HepG2 (cell line): ENCODE data around the gene CAPS2. TPM values are rescaled to one million over a fixed set of nuclear protein-coding genes. Genes with fewer than 3 reads are reported as not detected.

Experiments used
- BORCS8-MEF2B ChIP-seq: sonication (generic); formaldehyde crosslinking; IDR thresholded peaks from 2 replicates; pipeline ENCODE4 v1.8.0; 2022; ENCODE audit warnings: mild to moderate bottlenecking, missing genetic modification reagents
- BRF2 ChIP-seq: sonication (generic); formaldehyde crosslinking; IDR thresholded peaks from 2 replicates; pipeline ENCODE4 v1.8.1; 2022; ENCODE audit warnings: mild to moderate bottlenecking, missing genetic modification reagents
- CCDC6 ChIP-seq: sonication (generic); formaldehyde crosslinking; IDR thresholded peaks from 2 replicates; pipeline ENCODE4 v1.8.1; 2022; ENCODE audit warnings: mild to moderate bottlenecking, missing genetic modification reagents, moderate library complexity
- E2F1 ChIP-seq: sonication (generic); formaldehyde crosslinking; IDR thresholded peaks from 2 replicates; pipeline ENCODE4 v1.5.0; 2020; ENCODE audit warnings: missing genetic modification reagents
- ERF ChIP-seq: IDR thresholded peaks from 2 replicates; pipeline ENCODE4 v1.6.1; 2018; ENCODE audit warnings: missing biosample characterization, missing genetic modification reagents
- FOXA3 ChIP-seq: IDR thresholded peaks from 2 replicates; pipeline ENCODE4 v1.6.1; 2016; ENCODE audit warnings: missing genetic modification reagents, missing compliant biosample characterization
- FOXO1 ChIP-seq: sonication (generic); formaldehyde crosslinking; IDR thresholded peaks from 2 replicates; pipeline ENCODE4 v1.4.0; 2020; ENCODE audit warnings: missing genetic modification reagents
- GTF2F1 ChIP-seq: fragments of 150-350 bp; IDR thresholded peaks from 2 replicates; pipeline ENCODE4 v1.6.1; 2014; ENCODE audit warnings: low read length
- JUNB ChIP-seq: sonication (generic); formaldehyde crosslinking; IDR thresholded peaks from 2 replicates; pipeline ENCODE4 v1.8.0; 2022; ENCODE audit warnings: missing genetic modification reagents, mild to moderate bottlenecking, borderline replicate concordance
- KDM2A ChIP-seq: sonication (generic); formaldehyde crosslinking; IDR thresholded peaks from 2 replicates; pipeline ENCODE4 v1.4.0; 2020; ENCODE audit warnings: low read depth, missing genetic modification reagents, borderline replicate concordance
- KDM3A ChIP-seq: IDR thresholded peaks from 2 replicates; pipeline ENCODE4 v1.6.1; 2018; ENCODE audit warnings: low read depth, missing compliant biosample characterization
- MYPOP ChIP-seq: sonication (generic); formaldehyde crosslinking; IDR thresholded peaks from 2 replicates; pipeline ENCODE4 v1.8.1; 2023; ENCODE audit warnings: mild to moderate bottlenecking, moderate library complexity, missing genetic modification reagents
- NFKB2 ChIP-seq: sonication (generic); formaldehyde crosslinking; IDR thresholded peaks from 2 replicates; pipeline ENCODE4 v1.4.0; 2020; ENCODE audit warnings: missing genetic modification reagents, borderline replicate concordance
- RFX3 ChIP-seq: IDR thresholded peaks from 2 replicates; pipeline ENCODE4 v1.6.1; 2016; ENCODE audit warnings: missing biosample characterization, missing genetic modification reagents
- RFXANK ChIP-seq: IDR thresholded peaks from 2 replicates; pipeline ENCODE4 v1.6.1; 2016
- SALL1 ChIP-seq: sonication (generic); formaldehyde crosslinking; IDR thresholded peaks from 2 replicates; pipeline ENCODE4 v1.8.0; 2022; ENCODE audit warnings: mild to moderate bottlenecking, missing genetic modification reagents
- SRY ChIP-seq: sonication (generic); formaldehyde crosslinking; IDR thresholded peaks from 2 replicates; pipeline ENCODE4 v1.8.0; 2022; ENCODE audit warnings: mild to moderate bottlenecking, missing genetic modification reagents
- TAF1 ChIP-seq: sonication (generic); formaldehyde crosslinking; IDR thresholded peaks from 2 replicates; pipeline ENCODE4 v1.4.0; 2020; ENCODE audit warnings: missing genetic modification reagents
- TAF15 ChIP-seq: fragments of 200-400 bp; formaldehyde crosslinking; IDR thresholded peaks from one replicate; pipeline ENCODE4 v1.6.1; 2018; ENCODE audit warnings: mild to moderate bottlenecking, low read depth, low read length; ENCODE audit not compliant: poor library complexity, severe bottlenecking
- TARDBP ChIP-seq: sonication (generic); formaldehyde crosslinking; IDR thresholded peaks from 2 replicates; pipeline ENCODE4 v1.8.0; 2022; ENCODE audit warnings: mild to moderate bottlenecking, missing genetic modification reagents
- TCF7L2 ChIP-seq: IDR thresholded peaks from 2 replicates; pipeline ENCODE4 v1.6.1; 2011; ENCODE audit warnings: mild to moderate bottlenecking, low read depth, low read length, moderate library complexity
- ZGPAT ChIP-seq: IDR thresholded peaks from 2 replicates; pipeline ENCODE4 v1.6.1; 2016; ENCODE audit warnings: mild to moderate bottlenecking
- ZMYM3 ChIP-seq: sonication (generic); formaldehyde crosslinking; IDR thresholded peaks from 2 replicates; pipeline ENCODE4 v1.5.1; 2020; ENCODE audit warnings: mild to moderate bottlenecking, missing genetic modification reagents
- ZNF121 ChIP-seq: sonication (generic); formaldehyde crosslinking; IDR thresholded peaks from 2 replicates; pipeline ENCODE4 v1.5.0; 2020; ENCODE audit warnings: mild to moderate bottlenecking, missing genetic modification reagents
- ZNF607 ChIP-seq: sonication (generic); formaldehyde crosslinking; IDR thresholded peaks from 2 replicates; pipeline ENCODE4 v1.5.1; 2020; ENCODE audit warnings: missing genetic modification reagents, mild to moderate bottlenecking, borderline replicate concordance
- ZNF839 ChIP-seq: sonication (generic); formaldehyde crosslinking; IDR thresholded peaks from 2 replicates; pipeline ENCODE4 v1.4.0; 2020; ENCODE audit warnings: missing genetic modification reagents, mild to moderate bottlenecking, borderline replicate concordance
- ZSCAN29 ChIP-seq: sonication (generic); formaldehyde crosslinking; conservative IDR thresholded peaks from 2 replicates; pipeline ENCODE4 v1.4.0; 2020; ENCODE audit warnings: mild to moderate bottlenecking, missing genetic modification reagents
- polyA plus RNA-seq, 8 experiments: library from polyadenylated mRNA; depleted of rRNA in 3 of 8; stranded (reverse) in 7 of 8; unstranded in 1 of 8; fragments of >200 nt; fragmentation: Illumina TruSeq in 4 of 8; extraction: Trizol in 4 of 8; gene quantifications; 2 replicates each; pipeline versions ENCODE4 v1.2.1 to v1.2.3, GENCODE V29; 2011 to 2016; ENCODE audit warnings: low read depth in 4 of 8, missing spikeins in 1 of 8, mixed read lengths in 1 of 8; ENCODE audit not compliant: insufficient read depth in 1 of 8
- total RNA-seq, 5 experiments: library from RNA; depleted of rRNA; stranded (reverse); fragments of >200 nt; fragmentation: Illumina TruSeq; extraction: Trizol; gene quantifications; 2 replicates each; pipeline ENCODE4 v1.2.3, GENCODE V29; 2016; ENCODE audit warnings: low read depth in 1 of 5

Gene CAPS2
- total and polyA plus RNA-seq, 2 of the 13 experiments (the other 11 are each of a cell fraction or from before 2014, with no cell fraction given): 0.11 TPM; not detected in 1

- TF ChIP-seq BRF2 (0 out of 2 replicates have a peak, but pooled peaks have one; percentile 48), ZNF121 (CRISPR knock-in tag) (peak; percentile 84), FOXA3 (0 out of 2 replicates have a peak, but pooled peaks have one; percentile 23), ZGPAT (CRISPR knock-in tag) (peak; percentile 88), SALL1 (CRISPR knock-in tag) (peak; percentile 79), RFXANK (CRISPR knock-in tag) (no peak), RFX3 (CRISPR knock-in tag) (peak; percentile 79), GTF2F1 (no peak), TARDBP (peak; percentile 87), ZNF839 (CRISPR knock-in tag) (peak; percentile 47; the same call in 1 of the 2 replicates), ERF (peak; percentile 67), E2F1 (CRISPR knock-in tag) (peak; percentile 74), SRY (CRISPR knock-in tag) (0 out of 2 replicates have a peak, but pooled peaks have one; percentile 23), MYPOP (CRISPR knock-in tag) (peak; percentile 44; the same call in 1 of the 2 replicates), NFKB2 (CRISPR knock-in tag) (peak; percentile 51; the same call in 1 of the 2 replicates), BORCS8-MEF2B (CRISPR knock-in tag) (peak; percentile 83), TAF15 (peak; percentile 40), ZSCAN29 (peak; percentile 90), KDM3A (CRISPR knock-in tag) (peak; percentile 93), KDM2A (peak; percentile 82; the same call in 1 of the 2 replicates), JUNB (CRISPR knock-in tag) (no peak), FOXO1 (peak; percentile 30; the same call in 1 of the 2 replicates), ZNF607 (0 out of 2 replicates have a peak, but pooled peaks have one; percentile 46), CCDC6 (CRISPR knock-in tag) (0 out of 2 replicates have a peak, but pooled peaks have one; percentile 29), TAF1 (CRISPR knock-in tag) (no peak), TCF7L2 (no peak), ZMYM3 (CRISPR knock-in tag) (peak; percentile 76)
Measured at GRCh38 chr12:75329918-75330826, at the start of gene CAPS2 (continued).
